ENCODE data around the gene TRIO. TPM values are rescaled to one million over a fixed set of nuclear protein-coding genes. Genes with fewer than 3 reads are reported as not detected.

TRIO gene
- polyA plus RNA-seq, 2 donors: 10.3 to 22.8 TPM

DNA sequence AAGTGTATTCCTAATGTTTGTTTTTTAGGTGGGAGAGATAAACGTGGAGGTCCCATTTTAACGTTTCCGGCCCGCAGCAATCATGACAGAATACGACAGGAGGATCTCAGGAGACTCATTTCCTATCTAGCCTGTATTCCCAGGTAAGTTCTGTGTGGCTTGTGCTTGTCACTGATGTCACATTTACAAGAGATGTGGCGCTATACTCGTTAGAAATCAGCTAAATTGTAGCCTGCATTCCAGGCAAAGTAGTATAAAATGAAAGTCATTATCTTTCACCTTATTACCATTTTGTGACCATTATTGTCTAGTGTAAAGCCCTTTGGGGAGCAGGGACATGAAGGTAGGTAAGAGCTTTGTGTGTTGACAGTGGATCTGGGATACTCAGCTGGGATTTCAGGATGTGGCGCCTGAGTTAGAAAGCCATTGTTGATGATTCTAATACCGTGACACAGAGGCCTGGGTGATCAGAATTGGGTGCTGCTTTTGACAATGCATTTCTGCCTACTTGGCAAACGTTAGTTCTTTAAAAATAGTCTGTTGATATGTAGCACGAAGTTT lies 137.2 kb downstream of the TRIO start:
- no peak overlapping the region for H3K27ac ChIP-seq (ENCODE audit: low read depth in 2 of 2, low read length in 1 of 2)

DNA sequence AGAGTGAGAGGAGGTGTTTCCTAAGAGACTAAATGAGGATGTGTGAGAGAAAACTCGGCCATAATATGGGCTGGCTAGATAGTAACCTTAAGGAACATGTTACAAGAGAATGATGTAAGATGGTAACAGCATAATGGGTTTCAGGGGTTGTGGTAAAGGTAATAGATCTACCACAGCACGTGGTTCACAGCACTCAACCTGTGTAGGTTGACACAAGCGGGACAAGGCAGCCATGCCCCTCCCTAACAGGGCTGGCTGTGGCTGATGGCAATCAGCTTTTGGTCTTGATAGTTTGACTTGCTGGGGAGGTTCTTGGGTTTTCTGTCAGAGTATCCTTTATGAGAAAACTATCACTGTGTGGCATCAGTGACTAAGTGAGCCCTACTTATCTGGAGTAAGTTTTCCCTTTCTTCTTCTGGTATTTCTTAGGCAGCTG lies 138.6 kb downstream of the TRIO start:
- H3K27me3 ChIP-seq (ENCODE audit: control insufficient read depth in 1 of 2, insufficient read depth in 2 of 2, low read length in 2 of 2): no peaks in the 10 kb centered on the region
- H3K36me3 ChIP-seq (ENCODE audit: control insufficient read depth in 2 of 2, insufficient read depth in 2 of 2, low read length in 1 of 2): peaks cover 0 to 3% of the 10 kb centered on the region in 2 donors
- H3K9me3 ChIP-seq (ENCODE audit: control insufficient read depth in 2 of 2, insufficient read depth in 1 of 2, low read depth in 1 of 2, low read length in 1 of 2): no peaks in the 10 kb centered on the region
- peaks cover 0 to 2% of the 10 kb centered on the region in 2 donors for H3K4me1 ChIP-seq (ENCODE audit: control insufficient read depth in 2 of 2, insufficient read depth in 2 of 2, low read length in 1 of 2)
- no peak overlapping the region for H3K27ac ChIP-seq (ENCODE audit: low read depth in 2 of 2, low read length in 1 of 2)
- H3K4me3 ChIP-seq (ENCODE audit: low read depth in 1 of 2, low read length in 2 of 2): no peak overlapping the region
- WGBS, 2 donors: 82% methylated on average over 3 of the region's 3 CpGs

More for the DNA sequence above, 137.2 kb downstream of the TRIO start:
- H3K27me3 ChIP-seq (ENCODE audit: control insufficient read depth in 1 of 2, insufficient read depth in 2 of 2, low read length in 2 of 2): no peaks in the 10 kb centered on the region
- no peaks in the 10 kb centered on the region for H3K9me3 ChIP-seq (ENCODE audit: control insufficient read depth in 2 of 2, insufficient read depth in 1 of 2, low read depth in 1 of 2, low read length in 1 of 2)
- no peak overlapping the region for H3K4me3 ChIP-seq (ENCODE audit: low read depth in 1 of 2, low read length in 2 of 2)
- H3K36me3 ChIP-seq (ENCODE audit: control insufficient read depth in 2 of 2, insufficient read depth in 2 of 2, low read length in 1 of 2): peaks cover 0 to 3% of the 10 kb centered on the region in 2 donors
- H3K4me1 ChIP-seq (ENCODE audit: control insufficient read depth in 2 of 2, insufficient read depth in 2 of 2, low read length in 1 of 2): peaks cover 0 to 2% of the 10 kb centered on the region in 2 donors
- 87 to 89% methylated on average over 11 of the region's 11 CpGs for WGBS, 2 donors

DNA sequence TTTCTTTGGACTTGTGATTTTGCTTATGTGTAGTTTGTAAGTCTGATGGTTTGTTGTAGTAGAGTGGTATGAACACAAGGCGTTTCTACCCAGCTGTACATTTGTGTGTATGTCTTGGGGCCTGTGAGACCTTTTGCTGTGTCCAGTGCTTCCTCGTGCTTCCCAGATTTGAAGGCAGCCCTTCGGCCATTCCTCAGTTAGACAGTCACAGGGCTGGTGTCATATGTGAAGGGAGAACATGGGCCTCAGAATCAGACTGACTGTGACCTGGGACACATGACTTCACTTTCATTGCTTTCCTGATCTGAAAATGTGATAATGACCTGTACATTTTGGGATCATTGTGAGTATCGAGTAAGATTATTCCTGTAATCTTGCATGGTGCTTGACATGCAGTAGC lies 140.0 kb downstream of the TRIO start:
- H3K4me1 ChIP-seq (ENCODE audit: control insufficient read depth in 2 of 2, insufficient read depth in 2 of 2, low read length in 1 of 2): peaks cover 0 to 2% of the 10 kb centered on the region in 2 donors
- 85 to 87% methylated on average over 4 of the region's 4 CpGs for WGBS, 2 donors
- peaks cover 0 to 3% of the 10 kb centered on the region in 2 donors for H3K36me3 ChIP-seq (ENCODE audit: control insufficient read depth in 2 of 2, insufficient read depth in 2 of 2, low read length in 1 of 2)
- H3K27ac ChIP-seq (ENCODE audit: low read depth in 2 of 2, low read length in 1 of 2): no peak overlapping the region
- no peaks in the 10 kb centered on the region for H3K9me3 ChIP-seq (ENCODE audit: control insufficient read depth in 2 of 2, insufficient read depth in 1 of 2, low read depth in 1 of 2, low read length in 1 of 2)
- H3K4me3 ChIP-seq (ENCODE audit: low read depth in 1 of 2, low read length in 2 of 2): no peak overlapping the region
- H3K27me3 ChIP-seq (ENCODE audit: control insufficient read depth in 1 of 2, insufficient read depth in 2 of 2, low read length in 2 of 2): no peaks in the 10 kb centered on the region

DNA sequence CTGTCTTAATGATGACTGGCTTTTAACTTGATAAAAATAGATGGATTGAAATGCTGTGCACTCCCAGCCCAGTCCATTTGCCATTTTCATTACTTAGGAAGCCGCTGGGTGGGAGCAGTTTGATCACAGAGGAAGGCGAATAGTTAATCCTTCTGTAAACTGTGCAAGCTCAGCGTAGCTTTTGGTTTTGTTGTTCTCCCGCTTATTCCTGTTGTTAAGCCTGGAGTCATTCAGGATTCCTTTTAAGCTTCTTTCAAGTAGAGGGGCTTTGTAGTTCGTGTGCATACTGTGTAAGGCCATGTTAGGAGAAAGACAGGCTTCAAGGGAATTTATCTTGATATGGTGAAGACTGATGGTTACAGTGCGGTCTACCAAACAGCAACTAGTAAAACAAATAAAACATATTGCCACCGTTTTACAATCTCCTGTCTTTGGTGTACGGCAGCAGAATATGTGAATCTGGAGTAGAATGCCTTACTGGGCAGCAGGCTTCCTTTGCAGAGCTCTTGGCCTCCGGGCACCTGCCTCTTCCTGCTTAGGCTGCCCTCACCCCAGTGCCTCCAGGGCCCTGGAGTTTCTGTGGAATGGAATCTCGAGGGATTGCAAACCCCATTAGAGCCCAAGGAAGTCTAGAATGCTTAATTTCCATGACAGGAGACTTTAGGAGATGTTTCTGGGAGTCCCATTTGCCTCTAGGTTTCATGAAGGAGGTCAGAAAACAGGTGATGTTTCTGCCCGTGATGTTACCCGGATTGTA lies 141.4 kb downstream of the TRIO start:
- WGBS, 2 donors: 59 to 76% methylated on average over 12 of the region's 12 CpGs
- Histone ChIP-seq H3K27ac (ENCODE audit: low read depth in 2 of 2, low read length in 1 of 2) (no peak overlapping the region), H3K9me3 (ENCODE audit: control insufficient read depth in 2 of 2, insufficient read depth in 1 of 2, low read depth in 1 of 2, low read length in 1 of 2) (no peaks in the 10 kb centered on the region), H3K36me3 (ENCODE audit: control insufficient read depth in 2 of 2, insufficient read depth in 2 of 2, low read length in 1 of 2) (peaks cover 0 to 3% of the 10 kb centered on the region in 2 donors), H3K27me3 (ENCODE audit: control insufficient read depth in 1 of 2, insufficient read depth in 2 of 2, low read length in 2 of 2) (no peaks in the 10 kb centered on the region), H3K4me1 (ENCODE audit: control insufficient read depth in 2 of 2, insufficient read depth in 2 of 2, low read length in 1 of 2) (peaks cover 0 to 2% of the 10 kb centered on the region in 2 donors), H3K4me3 (ENCODE audit: low read depth in 1 of 2, low read length in 2 of 2) (no peak overlapping the region)

DNA sequence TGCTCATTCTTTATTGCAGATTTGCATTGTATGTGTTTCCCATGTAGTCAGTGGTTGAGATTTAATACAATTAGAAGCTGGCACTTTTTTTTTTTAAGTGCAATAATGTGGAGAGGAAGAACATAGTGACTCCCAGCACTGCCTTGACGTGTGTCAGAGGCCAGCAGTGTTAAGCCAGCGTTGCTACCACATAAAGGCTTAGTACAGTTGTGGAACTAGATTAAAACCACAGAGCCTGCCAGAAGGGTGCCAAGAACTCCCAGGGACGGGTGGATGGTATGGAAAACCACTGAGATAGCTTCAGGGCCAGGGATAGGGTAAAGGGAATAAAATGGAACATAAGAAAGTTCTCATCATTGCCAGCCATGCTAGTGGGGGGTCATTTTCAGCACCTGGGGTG lies 142.9 kb downstream of the TRIO start:
- no peak overlapping the region for H3K4me3 ChIP-seq (ENCODE audit: low read depth in 1 of 2, low read length in 2 of 2)
- no peaks in the 10 kb centered on the region for H3K9me3 ChIP-seq (ENCODE audit: control insufficient read depth in 2 of 2, insufficient read depth in 1 of 2, low read depth in 1 of 2, low read length in 1 of 2)
- WGBS, 2 donors: 41 to 51% methylated on average over 3 of the region's 3 CpGs
- H3K27ac ChIP-seq (ENCODE audit: low read depth in 2 of 2, low read length in 1 of 2): no peak overlapping the region
- H3K4me1 ChIP-seq (ENCODE audit: control insufficient read depth in 2 of 2, insufficient read depth in 2 of 2, low read length in 1 of 2): peaks cover 0 to 2% of the 10 kb centered on the region in 2 donors
- peaks cover 3 to 5% of the 10 kb centered on the region in 2 donors for H3K36me3 ChIP-seq (ENCODE audit: control insufficient read depth in 2 of 2, insufficient read depth in 2 of 2, low read length in 1 of 2)
- no peaks in the 10 kb centered on the region for H3K27me3 ChIP-seq (ENCODE audit: control insufficient read depth in 1 of 2, insufficient read depth in 2 of 2, low read length in 2 of 2)

DNA sequence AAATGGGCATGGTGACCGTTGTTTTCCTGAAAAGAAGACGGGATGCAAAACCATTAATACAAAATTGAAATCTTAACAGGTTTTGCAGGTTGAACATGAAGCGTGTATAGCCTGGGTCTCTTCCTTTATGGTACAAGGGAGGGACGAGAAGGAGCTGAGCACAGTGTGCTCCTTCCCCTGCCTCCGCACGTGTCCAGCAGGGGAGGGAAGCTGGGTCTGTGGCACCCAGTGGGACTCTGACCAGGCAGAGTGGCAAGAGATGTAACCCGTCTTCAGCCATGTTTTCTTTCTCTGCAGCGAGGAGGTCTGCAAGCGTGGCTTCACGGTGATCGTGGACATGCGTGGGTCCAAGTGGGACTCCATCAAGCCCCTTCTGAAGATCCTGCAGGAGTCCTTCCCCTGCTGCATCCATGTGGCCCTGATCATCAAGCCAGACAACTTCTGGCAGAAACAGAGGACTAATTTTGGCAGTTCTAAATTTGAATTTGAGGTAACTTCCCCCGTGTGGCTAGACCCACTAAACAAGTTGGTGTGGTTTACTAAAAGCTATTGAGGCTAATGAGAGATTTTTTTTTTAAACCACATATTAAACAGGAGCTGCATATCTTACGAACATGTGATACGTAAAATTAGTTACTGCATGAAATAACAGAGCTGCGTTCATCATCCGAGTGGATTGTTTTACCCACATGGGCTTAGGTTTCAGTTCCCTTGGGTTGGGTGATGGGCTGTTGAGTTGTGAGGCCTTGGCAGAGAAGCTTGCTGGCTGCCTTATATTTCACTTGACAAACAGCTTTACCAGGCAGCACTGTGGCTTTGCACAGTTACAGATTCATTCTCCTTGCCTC lies 143.7 kb downstream of the TRIO start:
- no peaks in the 10 kb centered on the region for H3K27me3 ChIP-seq (ENCODE audit: control insufficient read depth in 1 of 2, insufficient read depth in 2 of 2, low read length in 2 of 2)
- H3K27ac ChIP-seq (ENCODE audit: low read depth in 2 of 2, low read length in 1 of 2): no peak overlapping the region
- H3K36me3 ChIP-seq (ENCODE audit: control insufficient read depth in 2 of 2, insufficient read depth in 2 of 2, low read length in 1 of 2): peaks cover 3 to 5% of the 10 kb centered on the region in 2 donors
- no peak overlapping the region for H3K4me3 ChIP-seq (ENCODE audit: low read depth in 1 of 2, low read length in 2 of 2)
- 87 to 88% methylated on average over 17 of the region's 17 CpGs for WGBS, 2 donors
- H3K9me3 ChIP-seq (ENCODE audit: control insufficient read depth in 2 of 2, insufficient read depth in 1 of 2, low read depth in 1 of 2, low read length in 1 of 2): no peaks in the 10 kb centered on the region
- peaks cover 0 to 2% of the 10 kb centered on the region in 2 donors for H3K4me1 ChIP-seq (ENCODE audit: control insufficient read depth in 2 of 2, insufficient read depth in 2 of 2, low read length in 1 of 2)

DNA sequence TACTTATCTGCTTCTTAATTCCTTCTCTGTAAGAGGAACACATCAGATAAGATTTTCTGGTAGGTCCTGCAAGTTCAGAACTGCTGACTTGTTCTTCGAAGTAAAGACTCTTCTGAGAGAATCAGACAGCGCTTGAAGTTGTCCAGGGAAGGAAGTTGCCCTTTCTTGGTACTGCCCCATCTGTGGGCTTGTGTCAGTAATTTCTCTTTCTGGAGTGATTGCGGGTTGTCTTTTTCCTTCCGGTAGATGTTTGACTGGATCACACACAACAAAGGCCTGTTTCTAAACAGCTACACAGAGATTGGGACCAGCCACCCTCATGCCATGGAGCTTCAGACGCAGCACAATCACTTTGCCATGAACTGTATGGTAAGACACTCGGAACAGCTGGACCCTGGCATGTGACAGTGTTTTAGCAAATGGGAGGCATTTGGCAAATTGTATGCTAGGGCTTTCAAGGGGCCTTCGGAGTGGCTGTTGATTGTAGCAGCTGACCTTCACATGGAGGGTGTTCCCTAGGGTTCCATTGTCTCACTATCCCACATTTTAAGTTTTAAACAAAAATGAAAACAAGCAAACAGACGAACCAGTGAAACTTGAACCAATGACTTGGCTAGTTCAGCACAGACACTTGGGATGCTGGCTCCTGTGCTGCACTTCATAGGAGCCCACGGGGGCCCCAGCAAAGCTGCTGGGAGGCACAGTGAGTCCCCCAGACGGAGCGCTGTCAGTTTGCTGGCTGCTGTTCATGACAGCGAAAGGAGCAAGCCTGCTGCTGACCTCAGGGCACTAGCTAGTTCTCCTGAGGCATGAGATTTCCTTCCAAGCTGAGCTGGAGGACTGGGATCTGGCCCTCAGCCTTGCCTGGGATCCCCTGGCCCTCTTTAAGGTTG lies 149.9 kb downstream of the TRIO start:
- Histone ChIP-seq H3K9me3 (ENCODE audit: control insufficient read depth in 2 of 2, insufficient read depth in 1 of 2, low read depth in 1 of 2, low read length in 1 of 2) (no peaks in the 10 kb centered on the region), H3K4me3 (ENCODE audit: low read depth in 1 of 2, low read length in 2 of 2) (no peak overlapping the region), H3K4me1 (ENCODE audit: control insufficient read depth in 2 of 2, insufficient read depth in 2 of 2, low read length in 1 of 2) (no peaks in the 10 kb centered on the region), H3K27me3 (ENCODE audit: control insufficient read depth in 1 of 2, insufficient read depth in 2 of 2, low read length in 2 of 2) (no peaks in the 10 kb centered on the region), H3K36me3 (ENCODE audit: control insufficient read depth in 2 of 2, insufficient read depth in 2 of 2, low read length in 1 of 2) (peaks cover 7 to 9% of the 10 kb centered on the region in 2 donors), H3K27ac (ENCODE audit: low read depth in 2 of 2, low read length in 1 of 2) (no peak overlapping the region)
- 85 to 87% methylated on average over 12 of the region's 12 CpGs for WGBS, 2 donors

DNA sequence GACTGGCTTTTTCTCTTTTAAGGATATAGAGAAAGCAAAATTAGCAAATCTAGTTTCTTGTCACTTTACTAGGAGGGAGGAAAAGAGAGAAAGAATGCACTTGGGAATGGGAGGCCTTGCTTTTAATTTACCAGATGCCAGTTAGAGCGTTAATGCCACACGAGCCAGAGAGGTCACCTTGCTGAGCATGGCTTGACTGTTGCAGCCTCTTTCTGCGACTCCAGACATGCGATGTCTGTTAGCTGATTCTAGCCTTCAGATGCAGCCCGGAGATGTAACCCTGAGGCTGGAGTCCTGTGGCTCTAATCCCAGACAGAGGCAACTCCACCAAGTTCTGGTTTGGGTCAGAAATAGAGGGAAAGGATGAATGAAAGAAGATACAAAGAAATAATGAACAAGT lies 152.5 kb downstream of the TRIO start:
- WGBS, 2 donors: 57 to 69% methylated on average over 5 of the region's 5 CpGs
- H3K4me3 ChIP-seq (ENCODE audit: low read depth in 1 of 2, low read length in 2 of 2): no peak overlapping the region
- H3K27ac ChIP-seq (ENCODE audit: low read depth in 2 of 2, low read length in 1 of 2): no peak overlapping the region
- no peaks in the 10 kb centered on the region for H3K27me3 ChIP-seq (ENCODE audit: control insufficient read depth in 1 of 2, insufficient read depth in 2 of 2, low read length in 2 of 2)
- no peaks in the 10 kb centered on the region for H3K4me1 ChIP-seq (ENCODE audit: control insufficient read depth in 2 of 2, insufficient read depth in 2 of 2, low read length in 1 of 2)
- peaks cover 7 to 9% of the 10 kb centered on the region in 2 donors for H3K36me3 ChIP-seq (ENCODE audit: control insufficient read depth in 2 of 2, insufficient read depth in 2 of 2, low read length in 1 of 2)
- no peaks in the 10 kb centered on the region for H3K9me3 ChIP-seq (ENCODE audit: control insufficient read depth in 2 of 2, insufficient read depth in 1 of 2, low read depth in 1 of 2, low read length in 1 of 2)

All from esophagus (tissue), 2 donors.